ENCODE data around the gene HUS1B. TPM values are rescaled to one million over a fixed set of nuclear protein-coding genes. Genes with fewer than 3 reads are reported as not detected.

The HUS1B gene
- total and polyA plus RNA-seq, 9 donors: 0.46 to 3.6 (median 1.00) TPM; not detected in 1

GRCh38 chr6:617456-618100, 39.3 kb downstream of the HUS1B start:
- no peaks in the 10 kb centered on the region for H3K4me1 ChIP-seq (ENCODE audit: insufficient read depth)
- intact Hi-C loops (cut with DNase I): no loop called here
- H3K27ac ChIP-seq: no peak overlapping the region
- H3K9me3 ChIP-seq: no peaks in the 10 kb centered on the region
- no peak for DNase-seq
- TF ChIP-seq EP300 (IDR thresholded peaks at IDR 0.05) (no peak), POLR2A (IDR thresholded peaks at IDR 0.05) (no peak)
- TF ChIP-seq, protein P1, sequence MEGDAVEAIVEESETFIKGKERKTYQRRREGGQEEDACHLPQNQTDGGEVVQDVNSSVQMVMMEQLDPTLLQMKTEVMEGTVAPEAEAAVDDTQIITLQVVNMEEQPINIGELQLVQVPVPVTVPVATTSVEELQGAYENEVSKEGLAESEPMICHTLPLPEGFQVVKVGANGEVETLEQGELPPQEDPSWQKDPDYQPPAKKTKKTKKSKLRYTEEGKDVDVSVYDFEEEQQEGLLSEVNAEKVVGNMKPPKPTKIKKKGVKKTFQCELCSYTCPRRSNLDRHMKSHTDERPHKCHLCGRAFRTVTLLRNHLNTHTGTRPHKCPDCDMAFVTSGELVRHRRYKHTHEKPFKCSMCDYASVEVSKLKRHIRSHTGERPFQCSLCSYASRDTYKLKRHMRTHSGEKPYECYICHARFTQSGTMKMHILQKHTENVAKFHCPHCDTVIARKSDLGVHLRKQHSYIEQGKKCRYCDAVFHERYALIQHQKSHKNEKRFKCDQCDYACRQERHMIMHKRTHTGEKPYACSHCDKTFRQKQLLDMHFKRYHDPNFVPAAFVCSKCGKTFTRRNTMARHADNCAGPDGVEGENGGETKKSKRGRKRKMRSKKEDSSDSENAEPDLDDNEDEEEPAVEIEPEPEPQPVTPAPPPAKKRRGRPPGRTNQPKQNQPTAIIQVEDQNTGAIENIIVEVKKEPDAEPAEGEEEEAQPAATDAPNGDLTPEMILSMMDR (IDR thresholded peaks at IDR 0.05): no peak
- H3K4me3 ChIP-seq: no peak overlapping the region
- no peaks in the 10 kb centered on the region for H3K27me3 ChIP-seq
- WGBS, 3 donors: 93 to 94% (median 93%) methylated on average over 11 of the region's 11 CpGs
- no peaks in the 10 kb centered on the region for H3K36me3 ChIP-seq

DNA sequence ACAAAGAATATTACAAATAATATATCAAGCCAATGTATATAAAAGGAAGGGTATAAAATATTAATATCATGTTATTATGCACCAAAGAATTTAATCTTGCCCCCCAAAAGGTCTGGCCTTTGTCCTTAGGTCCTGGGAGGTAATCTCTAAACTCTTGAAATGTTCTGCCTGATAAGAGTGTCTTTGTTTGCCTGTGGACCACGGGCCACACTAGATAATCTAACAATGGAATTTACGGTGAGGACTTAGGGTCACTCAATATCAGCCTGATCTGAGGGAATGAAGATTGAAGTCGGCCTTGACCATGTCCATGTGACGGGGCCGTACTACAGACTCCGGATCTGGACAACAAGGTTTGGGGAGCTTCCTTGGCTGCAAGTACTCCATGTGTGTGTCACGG, 42.9 kb downstream of the HUS1B start:
- H3K27ac ChIP-seq: no peak overlapping the region
- no peaks in the 10 kb centered on the region for H3K4me1 ChIP-seq (ENCODE audit: insufficient read depth)
- H3K9me3 ChIP-seq: no peaks in the 10 kb centered on the region
- H3K4me3 ChIP-seq: no peak overlapping the region
- TF ChIP-seq EP300 (IDR thresholded peaks at IDR 0.05) (no peak), POLR2A (IDR thresholded peaks at IDR 0.05) (no peak)
- TF ChIP-seq, protein P1 (IDR thresholded peaks at IDR 0.05): no peak
- no peak for DNase-seq
- intact Hi-C loops (cut with DNase I): no loop called here
- H3K36me3 ChIP-seq: no peaks in the 10 kb centered on the region
- WGBS, 3 donors: 83 to 86% (median 84%) methylated on average over 7 of the region's 7 CpGs
- no peaks in the 10 kb centered on the region for H3K27me3 ChIP-seq

DNA sequence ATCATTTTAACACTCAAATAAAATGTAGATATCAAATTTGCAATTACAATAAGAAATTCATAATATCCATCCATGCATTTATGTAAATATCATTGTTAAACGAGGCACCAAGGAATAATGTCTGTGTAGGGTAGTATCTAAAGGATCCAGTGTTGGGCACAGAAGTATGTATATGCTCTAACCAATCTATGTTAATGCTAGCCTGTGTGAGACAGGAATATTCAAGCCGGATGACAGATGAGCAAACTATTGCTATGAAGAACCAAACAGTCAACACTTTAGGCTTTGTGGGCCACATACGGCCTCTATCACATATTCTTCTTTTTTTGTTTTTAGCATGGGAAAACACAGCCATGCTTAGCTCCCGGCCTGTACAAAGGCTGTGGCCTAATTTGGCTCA, 45.0 kb downstream of the HUS1B start:
- intact Hi-C loops (cut with DNase I): no loop called here
- H3K27ac ChIP-seq: no peak overlapping the region
- TF ChIP-seq POLR2A (IDR thresholded peaks at IDR 0.05) (no peak), EP300 (IDR thresholded peaks at IDR 0.05) (no peak)
- TF ChIP-seq, protein P1 (IDR thresholded peaks at IDR 0.05): no peak

DNA sequence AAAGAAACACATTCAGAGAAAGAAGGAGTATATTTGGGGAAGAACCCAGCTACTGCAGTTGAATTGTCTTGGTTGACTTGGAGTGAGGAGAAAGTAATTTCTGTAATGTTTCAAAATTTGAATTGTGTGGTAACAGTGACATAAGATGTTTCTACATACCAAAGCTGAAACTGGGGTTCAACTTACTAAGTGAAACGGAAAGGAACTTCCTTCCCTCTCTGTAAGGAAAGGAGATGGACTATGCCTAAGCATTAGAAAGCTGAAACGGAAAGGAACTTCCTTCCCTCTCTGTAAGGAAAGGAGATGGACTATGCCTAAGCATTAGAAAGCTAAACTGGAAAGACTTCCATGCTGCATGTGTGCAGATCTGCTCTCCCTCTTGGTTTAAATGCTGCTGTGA, 46.0 kb downstream of the HUS1B start:
- H3K27me3 ChIP-seq: no peaks in the 10 kb centered on the region
- H3K36me3 ChIP-seq: no peaks in the 10 kb centered on the region
- intact Hi-C loops (cut with DNase I): no loop called here

More for the DNA sequence above, 45.0 kb downstream of the HUS1B start:
- Histone ChIP-seq H3K4me3 (no peak overlapping the region), H3K36me3 (no peaks in the 10 kb centered on the region), H3K27me3 (no peaks in the 10 kb centered on the region), H3K9me3 (no peaks in the 10 kb centered on the region), H3K4me1 (ENCODE audit: insufficient read depth) (no peaks in the 10 kb centered on the region)
- WGBS, 3 donors: 52 to 64% (median 57%) methylated on average over 4 of the region's 4 CpGs
- DNase-seq: no peak

More for the DNA sequence above, 46.0 kb downstream of the HUS1B start:
- Histone ChIP-seq H3K4me1 (ENCODE audit: insufficient read depth) (no peaks in the 10 kb centered on the region), H3K4me3 (no peak overlapping the region), H3K27ac (no peak overlapping the region), H3K9me3 (no peaks in the 10 kb centered on the region)
- no peak for TF ChIP-seq POLR2A (IDR thresholded peaks at IDR 0.05)
- no peak for TF ChIP-seq EP300 (IDR thresholded peaks at IDR 0.05)
- TF ChIP-seq, protein P1 (IDR thresholded peaks at IDR 0.05): no peak
- 58 to 79% (median 72%) methylated on average over 2 of the region's 2 CpGs for WGBS, 3 donors
- DNase-seq: no peak
